ENCODE results near the gene EMILIN3.

EMILIN3 gene

DNA sequence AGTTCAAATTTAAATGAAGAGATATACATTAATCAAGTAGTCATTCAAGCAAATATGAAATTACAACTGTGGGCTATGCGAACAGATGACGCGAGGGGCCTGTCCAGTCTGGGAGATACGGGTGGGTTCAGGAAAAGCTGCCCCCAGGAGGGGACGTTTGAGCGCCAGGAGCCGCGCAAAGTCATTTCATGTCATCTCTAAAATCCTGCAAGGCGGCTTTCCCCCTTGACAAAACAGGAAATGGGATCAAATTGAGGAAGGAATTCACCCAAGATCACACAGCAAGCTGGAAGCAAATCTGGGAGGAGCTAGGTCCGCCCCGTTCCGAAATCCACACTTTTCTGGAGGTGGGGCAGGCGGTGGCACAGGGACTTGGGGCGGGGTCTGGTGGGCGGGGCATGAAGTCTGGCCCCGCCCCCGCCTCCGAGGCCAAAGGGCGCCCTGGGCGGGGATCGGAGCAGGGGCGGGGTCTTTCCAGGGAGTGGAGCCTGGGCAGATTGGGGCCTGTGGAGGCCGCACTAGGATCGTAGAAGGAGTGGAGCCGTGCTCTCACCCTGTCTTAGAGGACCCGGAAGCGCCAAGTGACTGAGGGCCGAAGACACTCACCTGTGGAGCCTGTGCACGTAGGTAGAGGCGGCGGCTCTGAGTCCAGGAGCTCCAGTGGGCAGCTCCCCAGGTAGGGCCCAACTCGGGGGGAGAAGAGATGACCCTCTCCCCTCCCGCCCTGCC is 26.1 kb downstream of the EMILIN3 start, which contains the start of gene LPIN3:
Gene LPIN3, plus strand, starts transcription at position 495 of the 729 bp plus-strand sequence. CDS start 4,983 bp downstream, outside the sequence.
- no peak for TF ChIP-seq GATA2 (IDR thresholded peaks at IDR 0.05; ENCODE audit: low read depth, low read length)

DNA sequence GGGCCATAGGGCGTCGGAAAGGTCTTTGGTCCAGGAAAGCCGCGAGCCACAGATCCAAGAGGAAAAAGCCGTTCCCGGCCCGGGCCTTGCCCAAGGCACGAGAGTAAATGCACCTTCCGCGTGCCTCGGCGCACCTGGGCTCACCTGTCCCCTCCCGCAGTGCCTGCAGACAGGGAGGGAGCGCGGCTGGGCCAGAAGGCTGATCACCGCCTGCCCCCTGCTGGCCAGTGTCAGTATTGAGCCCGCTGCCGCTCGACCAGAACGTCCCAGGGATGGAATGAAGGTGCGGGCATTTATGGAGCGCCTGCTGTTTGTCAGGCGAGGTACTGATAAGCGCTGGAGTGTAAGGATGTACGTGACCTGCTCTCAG is 26.7 kb downstream of the EMILIN3 start:
- no peak for TF ChIP-seq GATA2 (IDR thresholded peaks at IDR 0.05; ENCODE audit: low read depth, low read length)
- no peak for TF ChIP-seq GATA3 (IDR thresholded peaks at IDR 0.05; ENCODE audit: low read depth, low read length)

DNA sequence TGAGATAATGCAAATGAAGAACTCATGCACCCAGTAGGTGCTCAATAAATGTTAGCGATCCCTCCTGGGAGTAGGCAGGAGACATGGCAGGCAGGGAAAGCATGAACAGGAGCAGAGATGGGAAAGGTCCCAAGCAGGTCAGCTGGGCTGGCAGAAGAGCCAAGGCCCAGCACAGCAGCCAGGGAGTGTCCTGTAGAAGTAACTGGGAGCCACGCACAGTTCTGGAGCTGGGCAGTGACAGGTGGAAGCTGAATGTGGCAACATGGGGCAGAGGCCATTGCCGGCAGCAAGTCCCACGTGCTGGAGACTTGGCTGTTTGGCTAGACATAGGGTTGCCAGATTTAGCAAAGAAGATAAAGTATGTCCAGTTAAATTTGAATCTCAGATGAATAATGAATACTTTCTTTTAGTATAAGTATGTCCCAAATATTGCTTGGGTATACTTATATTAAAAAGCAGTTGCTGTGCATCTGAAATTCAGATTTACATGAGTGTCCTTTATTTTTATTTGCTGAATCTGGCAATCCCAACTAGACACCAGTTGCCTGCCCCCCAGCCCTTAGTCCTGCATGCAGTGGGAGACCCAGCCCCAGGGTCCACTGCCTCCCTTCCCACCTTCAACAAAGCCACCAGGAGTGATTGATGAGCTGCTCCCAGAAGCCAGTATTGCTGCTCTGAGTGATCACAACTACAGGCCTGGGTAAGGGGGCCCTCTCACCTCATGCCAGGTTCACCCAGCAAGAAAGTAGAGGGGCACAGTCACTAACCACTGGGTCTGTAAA is 29.7 kb downstream of the EMILIN3 start:
- no peak for TF ChIP-seq GATA2 (IDR thresholded peaks at IDR 0.05; ENCODE audit: low read depth, low read length)
- no peak for TF ChIP-seq GATA3 (IDR thresholded peaks at IDR 0.05; ENCODE audit: low read depth, low read length)

DNA sequence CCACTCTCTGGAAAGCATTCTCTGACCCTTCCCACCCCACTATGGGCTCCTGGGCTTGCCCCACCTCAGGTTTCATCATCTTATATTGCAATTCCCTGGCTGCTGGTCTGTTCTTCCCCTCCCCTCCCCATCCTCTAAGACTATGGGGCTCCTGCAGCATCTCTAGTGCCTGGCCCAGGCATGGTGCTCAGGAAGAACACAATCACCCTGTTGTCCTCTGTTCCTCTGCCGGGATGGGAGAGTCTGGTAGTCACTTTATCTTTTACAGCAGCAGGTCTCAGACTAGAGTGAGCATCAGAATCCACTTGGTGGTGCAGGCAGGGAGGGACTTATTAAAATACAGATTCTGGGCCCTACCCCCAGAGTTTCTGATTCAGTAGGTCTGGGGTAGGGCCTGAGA is 31.0 kb downstream of the EMILIN3 start:
- TF ChIP-seq GATA3 (IDR thresholded peaks at IDR 0.05; ENCODE audit: low read depth, low read length): no peak
- TF ChIP-seq GATA2 (IDR thresholded peaks at IDR 0.05; ENCODE audit: low read depth, low read length): no peak

DNA sequence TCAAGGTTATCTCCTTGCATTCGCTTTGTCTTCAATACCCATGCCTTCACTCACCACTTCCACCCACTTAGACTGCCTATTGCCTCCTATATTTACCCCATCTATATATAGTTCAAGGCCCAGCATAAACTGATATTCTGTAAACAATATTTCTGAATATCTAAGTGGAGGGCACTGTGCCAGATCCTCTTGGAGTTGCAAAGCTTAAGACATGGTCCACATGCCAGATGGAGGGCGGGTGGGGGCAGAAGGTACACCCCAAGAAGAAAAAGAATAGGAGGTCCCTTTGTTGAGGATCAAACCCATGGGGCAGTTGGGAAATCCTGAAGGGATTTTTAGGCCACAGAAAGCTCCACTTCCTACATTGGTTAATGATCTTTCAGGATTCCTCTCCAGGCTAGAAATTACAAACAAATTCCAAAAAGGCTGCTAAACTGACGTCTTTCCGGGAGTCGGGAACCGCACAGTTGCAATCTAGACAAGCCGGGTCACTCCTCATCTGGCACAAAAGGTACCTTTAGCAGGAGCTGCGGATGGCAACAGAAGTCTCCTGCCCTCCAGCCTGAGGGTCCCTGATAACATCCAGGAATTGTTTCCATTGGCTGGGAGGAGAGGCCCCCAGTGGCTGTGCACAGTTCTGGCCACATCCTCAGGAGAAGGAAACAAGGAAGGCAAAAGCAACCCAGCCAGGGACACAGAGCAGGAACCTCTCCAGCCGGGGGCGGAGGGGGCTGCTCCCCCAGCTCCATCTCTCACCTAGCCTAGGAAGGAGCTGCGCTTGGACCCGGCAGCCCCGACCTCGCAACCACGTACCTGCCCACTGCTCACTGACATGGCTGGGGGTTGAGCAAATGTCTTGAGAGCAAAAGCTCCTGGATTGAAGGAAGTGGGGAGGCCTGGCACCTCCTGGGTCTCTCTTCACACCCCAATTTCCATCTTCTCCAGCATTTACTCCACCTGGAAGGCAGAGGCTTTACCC is 31.9 kb downstream of the EMILIN3 start:
- TF ChIP-seq GATA2 (IDR thresholded peaks at IDR 0.05; ENCODE audit: low read depth, low read length): no peak
- TF ChIP-seq GATA3 (IDR thresholded peaks at IDR 0.05; ENCODE audit: low read depth, low read length): no peak

DNA sequence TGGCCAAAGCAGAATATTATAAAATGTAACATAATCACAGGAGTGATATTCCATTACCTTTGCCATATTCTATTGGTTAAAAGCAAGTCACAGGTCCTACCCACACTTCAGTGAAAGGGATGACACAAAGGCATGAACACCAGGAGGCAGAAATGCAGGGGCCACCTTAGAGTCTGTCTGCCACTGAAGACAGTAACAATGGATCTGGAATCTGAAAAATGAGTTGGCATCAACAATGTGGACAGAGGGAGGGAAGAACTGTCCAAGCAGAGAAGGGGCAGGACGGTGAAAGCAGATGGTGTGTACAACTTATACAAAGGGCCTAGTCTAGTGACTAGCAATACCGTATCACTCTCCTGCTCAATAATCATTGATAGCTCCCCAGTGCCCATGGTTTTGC is 32.6 kb downstream of the EMILIN3 start:
- TF ChIP-seq GATA2 (IDR thresholded peaks at IDR 0.05; ENCODE audit: low read depth, low read length): no peak
- TF ChIP-seq GATA3 (IDR thresholded peaks at IDR 0.05; ENCODE audit: low read depth, low read length): no peak

DNA sequence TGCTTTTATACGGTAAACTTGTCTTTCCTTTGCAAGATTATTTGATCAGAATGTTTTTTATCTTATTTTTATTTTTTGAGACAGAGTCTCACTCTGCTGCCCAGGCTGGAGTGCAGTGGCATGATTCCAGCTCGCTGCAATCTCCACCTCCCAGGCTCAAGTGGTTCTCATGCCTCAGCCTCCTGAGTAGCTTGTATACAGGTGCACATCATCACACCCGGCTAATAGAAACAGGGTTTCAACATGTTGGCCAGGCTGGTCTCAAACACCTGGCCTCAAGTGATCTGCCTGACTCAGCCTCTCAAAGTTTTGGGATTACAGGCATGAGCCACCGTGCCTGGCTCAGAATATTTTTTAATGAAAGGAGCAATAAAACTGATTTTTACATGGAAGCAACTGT is 34.9 kb downstream of the EMILIN3 start:
- TF ChIP-seq GATA3 (IDR thresholded peaks at IDR 0.05; ENCODE audit: low read depth, low read length): no peak
- TF ChIP-seq GATA2 (IDR thresholded peaks at IDR 0.05; ENCODE audit: low read depth, low read length): no peak

DNA sequence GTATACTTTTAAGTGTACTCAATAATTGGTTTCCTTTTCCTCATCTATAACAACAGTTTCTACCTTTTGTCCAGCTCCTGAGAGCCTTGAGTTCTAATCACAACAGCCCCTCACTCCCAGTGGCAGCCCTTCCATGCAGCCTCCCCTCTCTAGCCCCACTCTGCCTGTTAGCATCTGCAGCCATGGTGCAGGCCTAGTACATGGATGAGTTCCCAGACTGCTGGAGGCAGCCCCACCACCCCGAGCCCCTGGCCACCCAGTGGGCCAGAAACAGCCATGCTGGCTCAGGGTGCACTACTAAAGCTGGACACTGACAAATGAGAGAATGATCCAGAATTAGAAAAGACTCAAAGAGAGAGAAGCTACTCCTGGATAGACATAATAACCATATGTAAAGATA is 35.7 kb downstream of the EMILIN3 start:
- TF ChIP-seq GATA3 (IDR thresholded peaks at IDR 0.05; ENCODE audit: low read depth, low read length) (no peak), GATA2 (IDR thresholded peaks at IDR 0.05; ENCODE audit: low read depth, low read length) (no peak)

DNA sequence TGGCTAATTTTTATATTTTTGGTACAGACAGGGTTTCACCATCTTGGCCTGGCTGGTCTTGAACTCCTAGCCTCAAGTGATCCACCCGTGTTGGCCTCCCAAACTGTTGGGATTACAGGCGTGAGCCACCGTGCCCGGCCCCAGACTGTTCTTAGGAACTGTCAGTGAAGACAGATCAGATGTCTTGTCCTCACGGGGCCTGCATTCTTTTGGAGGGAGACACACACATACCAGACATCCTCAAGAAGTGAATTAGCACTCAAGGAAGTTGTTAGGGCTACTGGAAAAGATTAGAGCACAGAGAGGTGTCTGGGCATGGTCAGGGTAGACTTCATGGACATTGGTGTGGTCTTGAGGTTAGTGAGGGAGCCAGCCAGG is 36.3 kb downstream of the EMILIN3 start:
- TF ChIP-seq GATA2 (IDR thresholded peaks at IDR 0.05; ENCODE audit: low read depth, low read length): no peak
- no peak for TF ChIP-seq GATA3 (IDR thresholded peaks at IDR 0.05; ENCODE audit: low read depth, low read length)

DNA sequence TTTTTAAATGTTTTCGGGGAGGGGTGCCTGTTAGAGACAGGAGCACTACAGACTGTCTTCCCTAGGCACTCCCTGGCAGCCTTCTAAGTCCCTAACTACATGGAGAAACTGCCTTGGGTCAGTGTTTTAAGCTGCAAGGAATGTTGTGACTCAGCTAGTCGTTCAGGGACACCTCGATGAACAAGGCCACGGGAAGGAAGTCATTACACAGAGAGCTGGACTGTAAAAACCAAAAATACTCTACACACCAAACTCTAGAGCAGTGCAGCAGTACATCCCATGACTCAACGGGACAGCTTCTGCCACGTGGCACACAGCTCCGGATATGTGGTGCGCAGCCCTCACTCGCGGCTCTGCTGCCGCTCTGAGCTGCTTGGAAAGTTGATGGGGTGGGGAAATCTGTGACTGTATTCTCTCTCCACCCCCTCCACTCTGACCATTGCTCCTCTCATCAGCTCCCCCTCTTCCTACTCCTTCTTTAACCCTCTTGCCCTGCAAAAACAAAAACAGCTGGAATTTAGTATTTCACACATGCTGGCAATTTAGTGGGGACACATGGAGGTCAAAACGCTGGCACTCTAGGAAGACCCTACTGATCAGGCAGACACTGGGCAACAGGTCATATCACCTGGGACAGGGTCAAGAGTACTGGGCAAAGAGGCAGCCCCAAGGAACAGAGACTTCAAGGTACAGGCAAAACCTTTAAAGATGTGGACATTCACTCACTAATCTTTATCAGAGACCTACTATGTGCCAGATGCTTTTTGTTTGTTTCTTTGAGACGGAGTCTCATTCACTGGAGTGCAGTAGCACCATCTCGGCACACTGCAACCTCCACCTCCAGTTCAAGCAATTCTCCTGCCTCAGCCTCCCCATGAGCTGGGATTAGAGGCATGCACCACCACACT is 36.9 kb downstream of the EMILIN3 start:
- TF ChIP-seq GATA3 (IDR thresholded peaks at IDR 0.05; ENCODE audit: low read depth, low read length) (no peak), GATA2 (IDR thresholded peaks at IDR 0.05; ENCODE audit: low read depth, low read length) (no peak)

DNA sequence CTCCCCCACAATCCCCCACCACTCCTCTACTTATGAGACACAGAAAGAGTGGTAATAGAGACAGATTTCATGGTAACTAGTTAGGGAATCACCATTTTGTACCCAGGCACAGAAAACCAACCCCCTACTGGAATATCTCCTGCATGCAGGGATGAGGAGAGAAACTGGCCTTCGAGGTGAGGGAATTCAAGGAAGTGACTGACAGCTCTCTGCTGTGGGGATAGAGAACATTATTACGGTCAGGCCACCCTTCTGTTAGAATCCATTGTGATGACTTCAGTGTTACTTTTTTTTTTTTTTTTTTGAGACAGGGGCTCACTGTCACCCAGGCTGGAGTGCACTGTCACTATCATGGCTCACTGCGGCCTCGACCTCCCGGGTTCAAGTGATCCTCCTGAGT is 39.4 kb downstream of the EMILIN3 start:
- no peak for TF ChIP-seq GATA2 (IDR thresholded peaks at IDR 0.05; ENCODE audit: low read depth, low read length)
- TF ChIP-seq GATA3 (IDR thresholded peaks at IDR 0.05; ENCODE audit: low read depth, low read length): no peak

DNA sequence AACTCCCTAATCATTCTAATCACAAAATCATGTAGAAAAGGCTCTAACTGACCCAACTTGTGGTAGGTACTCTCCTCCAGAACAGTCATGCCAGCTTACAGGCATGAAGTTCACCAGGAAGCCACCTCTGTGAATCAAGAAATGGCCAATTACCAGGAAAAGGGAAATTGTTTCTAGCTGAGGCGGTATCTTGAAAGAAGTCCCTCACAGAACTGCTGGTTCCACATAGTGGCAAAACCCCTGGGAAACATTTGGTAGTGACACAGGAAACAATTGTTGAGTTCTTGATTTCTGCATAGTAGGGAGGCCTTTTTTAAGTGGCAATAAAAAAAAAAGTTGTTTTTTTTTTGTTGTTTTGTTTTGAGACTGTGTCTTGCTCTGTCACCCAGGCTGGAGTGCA is 45.6 kb downstream of the EMILIN3 start:
- TF ChIP-seq GATA3 (IDR thresholded peaks at IDR 0.05; ENCODE audit: low read depth, low read length) (no peak), GATA2 (IDR thresholded peaks at IDR 0.05; ENCODE audit: low read depth, low read length) (no peak)

DNA sequence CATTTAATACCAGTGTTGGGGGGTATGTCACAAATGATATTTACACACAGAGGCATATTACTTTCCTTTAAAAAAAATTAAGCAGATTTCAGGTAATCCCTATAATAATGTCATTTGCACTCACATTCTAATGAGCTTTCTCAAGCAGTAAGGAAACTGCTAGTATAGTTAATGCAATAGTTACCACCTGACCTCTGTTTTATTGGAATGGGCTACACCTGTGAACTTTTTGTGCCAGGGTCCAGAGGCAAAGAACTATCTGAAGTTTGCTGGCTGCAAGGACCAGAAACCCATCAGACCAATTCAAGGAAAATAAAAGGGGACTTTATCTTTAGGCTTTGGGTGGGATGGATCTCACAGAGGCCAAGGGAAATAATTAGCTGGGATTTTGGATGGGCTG is 46.2 kb downstream of the EMILIN3 start:
- TF ChIP-seq GATA3 (IDR thresholded peaks at IDR 0.05; ENCODE audit: low read depth, low read length) (no peak), GATA2 (IDR thresholded peaks at IDR 0.05; ENCODE audit: low read depth, low read length) (no peak)

All from SH-SY5Y (cell line).